DOHH2 (cell line): ENCODE results near the gene GET4.

Experiments
- H3F3A ChIP-seq: fragments of 200-600 bp; sonication (generic), shearing (Covaris generic); 2 replicates; pipeline ENCODE4 v1.6.0; 2016; ENCODE audit warnings: antibody characterized with exemption, mild to moderate bottlenecking; ENCODE audit not compliant: control insufficient read depth, insufficient read depth
- H3K27ac ChIP-seq: fragments of 200-600 bp; sonication (generic); 2 replicates; pipeline ENCODE4 v1.5.1; 2014; ENCODE audit warnings: low read depth, mild to moderate bottlenecking, low read length, moderate library complexity
- H3K27me3 ChIP-seq: fragments of 200-600 bp; sonication (generic); 2 replicates; pipeline ENCODE4 v1.6.1; 2014; ENCODE audit warnings: mild to moderate bottlenecking, low read length, mixed read lengths; ENCODE audit not compliant: control insufficient read depth
- H3K36me3 ChIP-seq: fragments of 200-600 bp; sonication (generic); 2 replicates; pipeline ENCODE4 v1.6.1; 2014; ENCODE audit warnings: mild to moderate bottlenecking, low read length, moderate library complexity, mixed read lengths; ENCODE audit not compliant: control insufficient read depth
- H3K4me1 ChIP-seq: fragments of 200-600 bp; sonication (generic); 2 replicates; pipeline ENCODE4 v1.6.1; 2014; ENCODE audit warnings: mild to moderate bottlenecking, low read length, mixed read lengths; ENCODE audit not compliant: control insufficient read depth
- H3K4me2 ChIP-seq: fragments of 200-600 bp; sonication (generic); 2 replicates; pipeline ENCODE4 v1.6.0; 2014; ENCODE audit warnings: mild to moderate bottlenecking, low read length, moderate library complexity
- H3K4me3 ChIP-seq: fragments of 200-600 bp; sonication (generic); 2 replicates; pipeline ENCODE4 v1.5.1; 2014; ENCODE audit warnings: mild to moderate bottlenecking, low read length, mixed read lengths
- H3K79me2 ChIP-seq: fragments of 200-600 bp; sonication (generic); 2 replicates; pipeline ENCODE4 v1.6.1; 2014; ENCODE audit warnings: mild to moderate bottlenecking, low read length, mixed read lengths; ENCODE audit not compliant: control insufficient read depth
- H3K9me2 ChIP-seq: fragments of 200-600 bp; sonication (generic); replicated peaks from 2 replicates; pipeline ENCODE4 v1.6.1; 2014; ENCODE audit warnings: mild to moderate bottlenecking, low read length, mixed read lengths; ENCODE audit not compliant: control insufficient read depth
- H3K9me3 ChIP-seq: fragments of 200-600 bp; sonication (generic); 2 replicates; pipeline ENCODE4 v1.6.1; 2014; ENCODE audit warnings: antibody characterized with exemption, low read length, mixed read lengths; ENCODE audit not compliant: control insufficient read depth, insufficient read depth
- H4K20me1 ChIP-seq: fragments of 200-600 bp; sonication (generic); 2 replicates; pipeline ENCODE4 v1.6.0; 2014; ENCODE audit warnings: low read depth, mild to moderate bottlenecking, antibody characterized with exemption, low read length, moderate library complexity; ENCODE audit not compliant: control insufficient read depth, insufficient read depth
- CTCF ChIP-seq: fragments of 200-600 bp; sonication (generic); IDR thresholded peaks from one replicate; pipeline ENCODE4 v1.5.1; 2014; ENCODE audit warnings: antibody characterized with exemption, mild to moderate bottlenecking, low read depth, low read length; ENCODE audit not compliant: poor library complexity, severe bottlenecking
- EZH2phosphoT487 ChIP-seq: fragments of 200-600 bp; sonication (generic); IDR thresholded peaks from 2 replicates; pipeline ENCODE4 v1.6.1; 2017; ENCODE audit warnings: borderline replicate concordance, mild to moderate bottlenecking, antibody characterized with exemption, low read length, moderate library complexity, mixed read lengths

The GET4 gene

GRCh38 chr7:909358-910329, 33.3 kb downstream of the GET4 start:
- Histone ChIP-seq H3K27me3 (peaks cover 32% of the 10 kb centered on the region), H3K9me3 (no peaks in the 10 kb centered on the region)

GRCh38 chr7:910441-910861, 34.1 kb downstream of the GET4 start:
- Histone ChIP-seq H3K4me1 (peaks cover 34% of the 10 kb centered on the region), H3K27me3 (peaks cover 28% of the 10 kb centered on the region), H3K79me2 (no peaks in the 10 kb centered on the region), H3K9me3 (no peaks in the 10 kb centered on the region), H3K36me3 (no peaks in the 10 kb centered on the region), H3K4me2 (peak overlapping the region; percentile 61), H4K20me1 (0 out of 2 replicates have a peak, but pooled peaks cover 12% of the 10 kb centered on the region), H3K27ac (no peak overlapping the region), H3K4me3 (peak overlapping the region; percentile 44), H3K9me2 (no peaks in the 10 kb centered on the region), H3F3A (no peaks in the 10 kb centered on the region)
- TF ChIP-seq EZH2phosphoT487: no peak

More at GRCh38 chr7:909358-910329, 33.3 kb downstream of the GET4 start:
- no peaks in the 10 kb centered on the region for H3K79me2 ChIP-seq
- 0 out of 2 replicates have a peak, but pooled peaks cover 12% of the 10 kb centered on the region for H4K20me1 ChIP-seq
- H3K36me3 ChIP-seq: no peaks in the 10 kb centered on the region
- TF ChIP-seq EZH2phosphoT487 (no peak; the same call in 1 of the 2 replicates), CTCF (no peak)
- H3K9me2 ChIP-seq: no peaks in the 10 kb centered on the region
- peak overlapping the region; percentile 61 for H3K4me2 ChIP-seq
- H3F3A ChIP-seq: no peaks in the 10 kb centered on the region
- peak overlapping the region; percentile 44 for H3K4me3 ChIP-seq
- H3K27ac ChIP-seq: no peak overlapping the region
- peaks cover 34% of the 10 kb centered on the region for H3K4me1 ChIP-seq

- Histone ChIP-seq H3K36me3 (no peaks in the 10 kb centered on the region), H3K4me2 (peak overlapping the region; percentile 61; the same call in 1 of the 2 replicates), H4K20me1 (0 out of 2 replicates have a peak, but pooled peaks cover 12% of the 10 kb centered on the region), H3K4me3 (no peak overlapping the region), H3K9me3 (no peaks in the 10 kb centered on the region), H3K9me2 (no peaks in the 10 kb centered on the region), H3K79me2 (no peaks in the 10 kb centered on the region), H3K27me3 (peaks cover 28% of the 10 kb centered on the region), H3F3A (no peaks in the 10 kb centered on the region), H3K27ac (no peak overlapping the region), H3K4me1 (peaks cover 34% of the 10 kb centered on the region)
- TF ChIP-seq CTCF (no peak), EZH2phosphoT487 (no peak)
These were observed 34.6 kb downstream of the GET4 start for GRCh38 chr7:910931-911431.
